Measurements from ENCODE around the gene KMT2A. TPM values are rescaled to one million over a fixed set of nuclear protein-coding genes. Genes with fewer than 3 reads are reported as not detected.
A peak's percentile ranks its signal among the peaks of the same experiment; 100 is the strongest.

The KMT2A gene
- total RNA-seq, 4 donors from 2014 or later, result 42.3 to 116 (median 74.8) TPM

GRCh38 chr11:118532091-118532490 is 95.8 kb downstream of the KMT2A start:
- no peak for ATAC-seq
- H3K9me3 ChIP-seq, result no peaks in the 10 kb centered on the region
- H3K27me3 ChIP-seq, result no peaks in the 10 kb centered on the region
- peaks cover 0 to 31% of the 10 kb centered on the region in 2 donors for H3K36me3 ChIP-seq
- H3K4me1 ChIP-seq, result peaks cover 0 to 37% (median 12%) of the 10 kb centered on the region in 3 donors
- peak overlapping the region in 1 of 2 donors; percentile 92 for H3K4me3 ChIP-seq
- WGBS, 2 donors (ENCODE audit: low coverage in 1 of 2), result 100% methylated on average over 1 of the region's 10 CpGs; no CpG with 5 or more reads in 1 of the 2 donors
- TF ChIP-seq POLR2A (IDR thresholded peaks at IDR 0.05), result no peak
- no peak for TF ChIP-seq EP300 (IDR thresholded peaks at IDR 0.05)
- TF ChIP-seq CTCF (IDR thresholded peaks at IDR 0.05), result no peak
- TF ChIP-seq POLR2AphosphoS5 (IDR thresholded peaks at IDR 0.05), result no peak
- H3K27ac ChIP-seq, result peak overlapping the region in 2 of 4 donors; percentile 88

GRCh38 chr11:118532852-118533768 is 96.8 kb downstream of the KMT2A start:
- Histone ChIP-seq H3K27me3 (no peaks in the 10 kb centered on the region), H3K9me3 (no peaks in the 10 kb centered on the region), H3K4me3 (no peak overlapping the region), H3K27ac (peak overlapping the region in 1 of 4 donors; percentile 6), H3K36me3 (peaks cover 0 to 31% of the 10 kb centered on the region in 2 donors), H3K4me1 (peaks cover 0 to 37% (median 12%) of the 10 kb centered on the region in 3 donors)
- 100% methylated on average over 1 of the region's 19 CpGs; no CpG with 5 or more reads in 1 of the 2 donors for WGBS, 2 donors (ENCODE audit: low coverage in 1 of 2)
- TF ChIP-seq EP300 (IDR thresholded peaks at IDR 0.05), result no peak
- ATAC-seq, result no peak

GRCh38 chr11:118533769-118534729 is 97.8 kb downstream of the KMT2A start:
- H3K4me1 ChIP-seq, result peaks cover 0 to 34% (median 12%) of the 10 kb centered on the region in 3 donors
- peak overlapping the region in 2 of 4 donors; percentile 6 to 47 for H3K27ac ChIP-seq
- WGBS, 2 donors (ENCODE audit: low coverage in 1 of 2), result 40 to 63% methylated on average over 1 to 24 of the region's 27 CpGs
- no peak for TF ChIP-seq POLR2A (IDR thresholded peaks at IDR 0.05)
- TF ChIP-seq CTCF (IDR thresholded peaks at IDR 0.05), result no peak
- TF ChIP-seq POLR2AphosphoS5 (IDR thresholded peaks at IDR 0.05), result no peak
- no peak for TF ChIP-seq EP300 (IDR thresholded peaks at IDR 0.05)
- H3K27me3 ChIP-seq, result no peaks in the 10 kb centered on the region
- H3K36me3 ChIP-seq, result peaks cover 0 to 31% of the 10 kb centered on the region in 2 donors
- no peak overlapping the region for H3K4me3 ChIP-seq
- H3K9me3 ChIP-seq, result no peaks in the 10 kb centered on the region
- no peak for ATAC-seq

GRCh38 chr11:118535261-118535660 is 99.0 kb downstream of the KMT2A start:
- H3K27me3 ChIP-seq, result no peaks in the 10 kb centered on the region
- no peak overlapping the region for H3K4me3 ChIP-seq
- TF ChIP-seq POLR2A (IDR thresholded peaks at IDR 0.05) (no peak), POLR2AphosphoS5 (IDR thresholded peaks at IDR 0.05) (no peak), EP300 (IDR thresholded peaks at IDR 0.05) (no peak), CTCF (IDR thresholded peaks at IDR 0.05) (no peak)
- no peak for ATAC-seq
- 80 to 86% methylated on average over 1 to 2 of the region's 9 CpGs for WGBS, 2 donors (ENCODE audit: low coverage in 1 of 2)
- peaks cover 0 to 22% (median 4%) of the 10 kb centered on the region in 3 donors for H3K4me1 ChIP-seq
- peaks cover 0 to 31% of the 10 kb centered on the region in 2 donors for H3K36me3 ChIP-seq
- no peak overlapping the region for H3K27ac ChIP-seq
- no peaks in the 10 kb centered on the region for H3K9me3 ChIP-seq

DNA sequence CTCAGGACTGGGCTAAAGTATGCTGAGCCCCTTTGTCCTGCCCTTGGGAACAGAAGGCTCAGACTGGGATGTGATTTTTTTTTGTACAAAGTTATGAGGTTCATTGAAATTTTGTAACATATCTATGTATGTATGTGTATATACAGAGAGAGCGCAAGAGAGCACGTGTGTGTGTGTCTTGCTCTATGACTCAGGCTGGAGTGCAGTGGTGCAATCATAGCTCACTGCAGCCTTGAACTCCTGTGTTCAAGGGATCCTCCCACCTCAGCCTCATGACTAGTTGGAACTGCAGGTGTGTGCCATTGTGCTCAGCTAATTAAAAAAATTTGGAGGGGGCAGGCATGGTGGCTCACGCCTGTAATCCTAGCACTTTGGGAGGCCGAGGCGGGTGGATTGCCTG is 100.4 kb downstream of the KMT2A start:
- H3K4me1 ChIP-seq, result peaks cover 0 to 10% (median under 1%) of the 10 kb centered on the region in 3 donors
- H3K36me3 ChIP-seq, result peaks cover 0 to 34% of the 10 kb centered on the region in 2 donors
- no peaks in the 10 kb centered on the region for H3K9me3 ChIP-seq
- no peaks in the 10 kb centered on the region for H3K27me3 ChIP-seq
- no peak for ATAC-seq
- H3K27ac ChIP-seq, result no peak overlapping the region
- WGBS, 2 donors (ENCODE audit: low coverage in 1 of 2), result 82% methylated on average over 2 of the region's 5 CpGs; no CpG with 5 or more reads in 1 of the 2 donors
- no peak overlapping the region for H3K4me3 ChIP-seq
- TF ChIP-seq POLR2AphosphoS5 (IDR thresholded peaks at IDR 0.05) (no peak), EP300 (IDR thresholded peaks at IDR 0.05) (no peak), POLR2A (IDR thresholded peaks at IDR 0.05) (no peak), CTCF (IDR thresholded peaks at IDR 0.05) (no peak)
